ENCODE data around the gene DHRS2. TPM values are rescaled to one million over a fixed set of nuclear protein-coding genes. Genes with fewer than 3 reads are reported as not detected.

Gene DHRS2
- total and polyA plus RNA-seq, 4 donors, result 0.08 to 0.67 (median 0.36) TPM

GRCh38 chr14:23601424-23601823 is 34.7 kb upstream of the DHRS2 start:
- Histone ChIP-seq H3K9me3 (ENCODE audit: control insufficient read depth in 4 of 4, insufficient read depth in 3 of 4, low read length in 3 of 4) (peaks cover 0 to 2% (median 0%) of the 10 kb centered on the region in 4 donors), H3K9ac (ENCODE audit: insufficient read depth in 1 of 2, low read length in 2 of 2) (no peak overlapping the region), H3K36me3 (ENCODE audit: control insufficient read depth in 4 of 4, insufficient read depth in 4 of 4, low read length in 4 of 4) (no peaks in the 10 kb centered on the region), H3K4me3 (no peak overlapping the region), H3K4me1 (ENCODE audit: control insufficient read depth in 5 of 5, insufficient read depth in 5 of 5, low read length in 5 of 5) (no peaks in the 10 kb centered on the region), H3K27ac (ENCODE audit: low read depth in 1 of 2, low read length in 1 of 2) (no peak overlapping the region), H3K27me3 (ENCODE audit: control insufficient read depth in 3 of 3, insufficient read depth in 3 of 3, low read length in 2 of 3) (no peaks in the 10 kb centered on the region)
- DNase-seq, result no peak
- ATAC-seq (ENCODE audit: insufficient read depth, low FRiP score), result no peak
- no peak for TF ChIP-seq CTCF (IDR thresholded peaks at IDR 0.05; ENCODE audit: control extremely low read depth, extremely low read depth)

DNA sequence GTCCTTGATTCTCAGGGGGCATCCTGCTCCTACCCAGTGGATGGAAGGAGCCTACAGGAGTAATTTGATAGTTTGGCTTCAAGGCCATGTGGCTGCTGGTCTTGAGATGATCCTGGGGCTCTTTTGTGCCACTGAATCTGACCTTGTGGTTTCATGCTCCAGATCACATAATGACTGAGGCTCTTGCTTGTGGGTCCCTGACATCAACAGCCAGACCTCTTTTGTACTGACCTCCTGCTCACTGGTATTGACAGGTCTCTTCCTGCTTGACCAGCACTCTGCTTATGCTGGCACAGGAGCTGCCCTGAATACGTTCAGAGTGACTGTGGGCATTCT is 34.4 kb upstream of the DHRS2 start:
- DNase-seq (no peak), ATAC-seq (ENCODE audit: insufficient read depth, low FRiP score) (no peak)

GRCh38 chr14:23602181-23603095 is 33.7 kb upstream of the DHRS2 start:
- H3K36me3 ChIP-seq (ENCODE audit: control insufficient read depth in 4 of 4, insufficient read depth in 4 of 4, low read length in 4 of 4), result no peaks in the 10 kb centered on the region
- DNase-seq (no peak), ATAC-seq (ENCODE audit: insufficient read depth, low FRiP score) (no peak)
- H3K27me3 ChIP-seq (ENCODE audit: control insufficient read depth in 3 of 3, insufficient read depth in 3 of 3, low read length in 2 of 3), result no peaks in the 10 kb centered on the region
- H3K9me3 ChIP-seq (ENCODE audit: control insufficient read depth in 4 of 4, insufficient read depth in 3 of 4, low read length in 3 of 4), result peaks cover 0 to 2% (median 0%) of the 10 kb centered on the region in 4 donors
- no peak overlapping the region for H3K4me3 ChIP-seq
- H3K9ac ChIP-seq (ENCODE audit: insufficient read depth in 1 of 2, low read length in 2 of 2), result no peak overlapping the region
- no peak for TF ChIP-seq CTCF (IDR thresholded peaks at IDR 0.05; ENCODE audit: control extremely low read depth, extremely low read depth)
- no peak overlapping the region for H3K27ac ChIP-seq (ENCODE audit: low read depth in 1 of 2, low read length in 1 of 2)
- 86 to 87% methylated on average over 12 of the region's 12 CpGs for WGBS, 2 donors
- no peaks in the 10 kb centered on the region for H3K4me1 ChIP-seq (ENCODE audit: control insufficient read depth in 5 of 5, insufficient read depth in 5 of 5, low read length in 5 of 5)

More for the DNA sequence above, 34.4 kb upstream of the DHRS2 start:
- Histone ChIP-seq H3K9me3 (ENCODE audit: control insufficient read depth in 4 of 4, insufficient read depth in 3 of 4, low read length in 3 of 4) (peaks cover 0 to 2% (median 0%) of the 10 kb centered on the region in 4 donors), H3K4me1 (ENCODE audit: control insufficient read depth in 5 of 5, insufficient read depth in 5 of 5, low read length in 5 of 5) (no peaks in the 10 kb centered on the region), H3K4me3 (no peak overlapping the region), H3K27me3 (ENCODE audit: control insufficient read depth in 3 of 3, insufficient read depth in 3 of 3, low read length in 2 of 3) (no peaks in the 10 kb centered on the region), H3K36me3 (ENCODE audit: control insufficient read depth in 4 of 4, insufficient read depth in 4 of 4, low read length in 4 of 4) (no peaks in the 10 kb centered on the region), H3K9ac (ENCODE audit: insufficient read depth in 1 of 2, low read length in 2 of 2) (no peak overlapping the region), H3K27ac (ENCODE audit: low read depth in 1 of 2, low read length in 1 of 2) (no peak overlapping the region)
- no peak for TF ChIP-seq CTCF (IDR thresholded peaks at IDR 0.05; ENCODE audit: control extremely low read depth, extremely low read depth)
- WGBS, 2 donors, result 68 to 71% methylated on average over 1 of the region's 1 CpG
